Measurements from ENCODE around the gene GPX3. TPM values are rescaled to one million over a fixed set of nuclear protein-coding genes. Genes with fewer than 3 reads are reported as not detected.

GPX3 gene
- total RNA-seq, 4 donors from 2014 or later = 2,730 to 12,549 (median 7,201) TPM

DNA sequence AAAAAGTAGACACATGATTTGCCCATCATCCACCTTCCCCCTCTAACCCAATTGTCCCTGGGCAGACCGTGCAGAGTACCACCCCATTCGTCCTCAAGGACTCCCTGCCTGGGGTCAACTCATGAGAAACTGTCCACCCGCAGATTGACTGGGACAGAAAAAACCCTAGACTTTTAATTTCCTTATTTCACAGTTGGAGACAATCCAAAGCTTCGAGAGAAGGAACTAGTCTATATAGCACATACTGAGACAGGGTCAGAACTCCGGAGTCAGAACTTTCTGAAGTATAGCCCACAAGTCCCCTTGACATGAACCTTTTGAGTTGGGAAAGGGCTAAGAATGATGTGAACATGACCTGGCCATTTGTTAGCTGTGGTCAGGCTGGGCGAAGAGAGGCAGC is 7.5 kb upstream of the GPX3 start:
- no peak overlapping the region for H3K4me3 ChIP-seq (replicated peaks in 1 of 3)
- intact Hi-C loops (cut with DNase I) = no loop called here
- 84 to 91% methylated on average over 6 of the region's 6 CpGs for WGBS, 2 donors
- H3K27me3 ChIP-seq = no peaks in the 10 kb centered on the region
- H3K4me1 ChIP-seq = peaks cover 37 to 52% of the 10 kb centered on the region in 2 donors
- H3K27ac ChIP-seq = peak overlapping the region in 2 of 3 donors; percentile 94 to 99
- H3K9me3 ChIP-seq = no peaks in the 10 kb centered on the region
- no peak for DNase-seq
- no peaks in the 10 kb centered on the region for H3K36me3 ChIP-seq
- TF ChIP-seq POLR2A (IDR thresholded peaks at IDR 0.05) = no peak
- TF ChIP-seq, protein P1, sequence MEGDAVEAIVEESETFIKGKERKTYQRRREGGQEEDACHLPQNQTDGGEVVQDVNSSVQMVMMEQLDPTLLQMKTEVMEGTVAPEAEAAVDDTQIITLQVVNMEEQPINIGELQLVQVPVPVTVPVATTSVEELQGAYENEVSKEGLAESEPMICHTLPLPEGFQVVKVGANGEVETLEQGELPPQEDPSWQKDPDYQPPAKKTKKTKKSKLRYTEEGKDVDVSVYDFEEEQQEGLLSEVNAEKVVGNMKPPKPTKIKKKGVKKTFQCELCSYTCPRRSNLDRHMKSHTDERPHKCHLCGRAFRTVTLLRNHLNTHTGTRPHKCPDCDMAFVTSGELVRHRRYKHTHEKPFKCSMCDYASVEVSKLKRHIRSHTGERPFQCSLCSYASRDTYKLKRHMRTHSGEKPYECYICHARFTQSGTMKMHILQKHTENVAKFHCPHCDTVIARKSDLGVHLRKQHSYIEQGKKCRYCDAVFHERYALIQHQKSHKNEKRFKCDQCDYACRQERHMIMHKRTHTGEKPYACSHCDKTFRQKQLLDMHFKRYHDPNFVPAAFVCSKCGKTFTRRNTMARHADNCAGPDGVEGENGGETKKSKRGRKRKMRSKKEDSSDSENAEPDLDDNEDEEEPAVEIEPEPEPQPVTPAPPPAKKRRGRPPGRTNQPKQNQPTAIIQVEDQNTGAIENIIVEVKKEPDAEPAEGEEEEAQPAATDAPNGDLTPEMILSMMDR (IDR thresholded peaks at IDR 0.05) = no peak

DNA sequence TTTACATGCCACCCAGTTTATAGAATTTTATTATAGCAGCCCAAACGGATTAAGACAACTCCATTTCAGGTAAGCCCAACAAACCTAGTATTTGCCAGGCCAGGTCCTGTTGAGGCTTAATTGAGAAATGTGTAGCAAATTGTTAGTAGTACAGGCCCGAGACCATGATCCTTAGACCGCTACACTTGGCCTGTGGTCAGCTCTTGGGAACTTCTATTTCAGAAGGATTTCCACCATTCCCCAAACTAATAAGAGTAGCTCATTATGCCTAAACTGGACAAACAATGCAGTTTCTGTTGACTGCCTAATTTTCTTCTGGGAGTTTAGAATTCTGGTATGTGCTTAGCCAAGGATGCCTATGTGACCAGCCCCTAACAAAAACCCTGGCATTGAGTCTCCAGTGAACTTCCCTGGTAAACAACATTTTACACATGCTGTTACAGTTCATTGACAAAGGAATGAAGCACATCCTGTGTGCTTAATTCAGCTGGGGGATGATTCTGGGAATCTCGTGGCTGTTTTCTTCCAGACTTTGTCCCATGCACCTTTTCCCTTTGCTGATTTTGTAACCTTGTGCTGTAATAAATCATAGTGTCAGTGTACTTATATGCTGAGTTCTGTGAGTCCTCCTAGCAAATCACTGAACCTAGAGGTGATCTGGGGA is 5.6 kb upstream of the GPX3 start:
- Histone ChIP-seq H3K27me3 (no peaks in the 10 kb centered on the region), H3K9me3 (no peaks in the 10 kb centered on the region), H3K4me1 (peaks cover 54 to 67% of the 10 kb centered on the region in 2 donors), H3K36me3 (no peaks in the 10 kb centered on the region), H3K4me3 (replicated peaks in 1 of 3) (no peak overlapping the region), H3K27ac (peak overlapping the region; percentile 83 to 99 (median 94))
- intact Hi-C loops (cut with DNase I) = no loop called here
- DNase-seq = peak in 1 of 2 donors; percentile 38
- WGBS, 2 donors = 64 to 70% methylated on average over 4 of the region's 4 CpGs
- peak in 1 of 2 donors; percentile 6 for TF ChIP-seq POLR2A (IDR thresholded peaks at IDR 0.05)
- TF ChIP-seq, protein P1 (IDR thresholded peaks at IDR 0.05) = no peak

DNA sequence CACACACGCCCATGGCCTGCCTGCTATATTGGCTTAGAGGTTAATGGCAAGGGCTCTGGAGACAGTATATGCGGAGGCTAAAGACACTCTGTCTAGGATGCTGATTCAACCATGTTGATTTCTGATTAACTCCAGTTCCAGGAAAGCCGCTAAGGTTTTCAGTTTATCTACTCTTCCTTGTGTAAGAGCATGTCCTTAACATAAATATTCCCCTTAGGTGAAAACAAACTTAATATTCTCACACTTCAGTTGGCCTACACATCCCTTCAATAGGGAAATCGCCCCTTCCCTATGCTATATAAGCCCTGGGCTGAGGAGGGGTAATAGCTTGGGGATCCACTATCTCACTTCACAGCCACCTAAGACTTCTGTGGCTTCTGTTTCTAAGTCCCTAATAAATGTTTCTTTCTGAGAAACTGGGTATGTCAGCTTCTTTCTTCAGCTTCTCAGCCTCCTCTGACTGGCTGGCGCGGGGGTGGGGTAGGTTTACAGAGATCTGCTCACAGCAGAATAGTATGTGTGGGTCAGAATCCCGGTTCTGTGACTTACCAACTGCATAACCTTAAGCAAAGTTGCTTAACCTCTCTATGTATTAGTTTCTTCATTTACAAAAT is 4.3 kb upstream of the GPX3 start:
- Histone ChIP-seq H3K27me3 (no peaks in the 10 kb centered on the region), H3K9me3 (no peaks in the 10 kb centered on the region), H3K4me3 (replicated peaks in 1 of 3) (no peak overlapping the region), H3K36me3 (no peaks in the 10 kb centered on the region), H3K4me1 (peaks cover 58 to 70% of the 10 kb centered on the region in 2 donors), H3K27ac (peak overlapping the region; percentile 81 to 99 (median 94))
- no peak for TF ChIP-seq POLR2A (IDR thresholded peaks at IDR 0.05)
- TF ChIP-seq, protein P1 (IDR thresholded peaks at IDR 0.05) = no peak
- DNase-seq = peak; percentile 40 to 45
- WGBS, 2 donors = 86 to 89% methylated on average over 7 of the region's 7 CpGs
- intact Hi-C loops (cut with DNase I) = no loop called here

DNA sequence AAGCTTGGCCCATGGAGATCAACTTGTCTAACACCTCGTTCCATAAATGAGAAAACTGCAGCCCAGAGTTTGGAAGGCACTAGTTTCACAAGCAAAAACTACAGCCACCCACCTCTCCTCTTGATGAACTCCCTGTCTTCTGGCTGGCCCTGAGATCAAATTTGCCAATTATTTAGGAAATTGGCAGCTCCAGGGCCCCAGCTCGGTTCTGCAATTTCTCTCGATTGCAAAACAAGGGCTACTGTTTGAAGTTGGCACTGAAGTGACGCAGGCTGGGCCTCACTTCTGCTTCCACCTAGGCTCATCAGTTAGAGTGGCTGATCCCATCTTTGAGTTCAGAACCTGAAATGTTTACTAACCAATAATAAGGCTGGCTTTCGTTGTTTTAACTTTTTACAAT is 3.7 kb upstream of the GPX3 start:
- H3K9me3 ChIP-seq = no peaks in the 10 kb centered on the region
- intact Hi-C loops (cut with DNase I) = no loop called here
- H3K27me3 ChIP-seq = no peaks in the 10 kb centered on the region
- peaks cover 58 to 70% of the 10 kb centered on the region in 2 donors for H3K4me1 ChIP-seq
- H3K36me3 ChIP-seq = peaks cover 0 to 3% of the 10 kb centered on the region in 2 donors
- 46 to 49% methylated on average over 5 of the region's 5 CpGs for WGBS, 2 donors
- H3K4me3 ChIP-seq (replicated peaks in 1 of 3) = no peak overlapping the region
- H3K27ac ChIP-seq = peak overlapping the region; percentile 81 to 99 (median 94)
- DNase-seq = peak; percentile 44 to 47
- no peak for TF ChIP-seq POLR2A (IDR thresholded peaks at IDR 0.05)
- TF ChIP-seq, protein P1 (IDR thresholded peaks at IDR 0.05) = no peak

DNA sequence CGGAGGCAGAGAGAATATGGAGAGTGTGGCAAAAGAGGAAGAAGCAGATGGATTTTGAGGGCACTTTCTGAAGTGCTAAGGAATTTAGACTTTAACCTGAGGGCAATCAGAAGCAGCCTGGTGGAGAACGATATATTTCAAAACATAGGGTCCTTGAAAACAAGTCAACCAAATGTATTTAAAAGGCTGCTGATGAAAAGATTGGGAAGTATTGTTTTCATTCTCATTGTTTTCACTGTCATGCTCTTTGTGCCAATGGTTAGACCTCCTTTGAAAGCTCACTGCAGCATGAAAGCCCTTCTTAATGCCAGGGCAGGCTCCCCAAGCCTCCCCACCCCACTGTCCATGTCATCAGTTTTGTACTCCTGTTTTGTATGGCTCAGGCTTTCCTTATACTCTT is 2.5 kb upstream of the GPX3 start:
- WGBS, 2 donors = 44 to 46% methylated on average over 2 of the region's 2 CpGs
- no peaks in the 10 kb centered on the region for H3K9me3 ChIP-seq
- intact Hi-C loops (cut with DNase I) = no loop called here
- H3K27ac ChIP-seq = peak overlapping the region; percentile 81 to 99 (median 94)
- peaks cover 0 to 13% of the 10 kb centered on the region in 2 donors for H3K36me3 ChIP-seq
- no peak overlapping the region for H3K4me3 ChIP-seq (replicated peaks in 1 of 3)
- TF ChIP-seq, protein P1 (IDR thresholded peaks at IDR 0.05) = no peak
- TF ChIP-seq POLR2A (IDR thresholded peaks at IDR 0.05) = peak in 1 of 2 donors; percentile 43
- H3K27me3 ChIP-seq = no peaks in the 10 kb centered on the region
- H3K4me1 ChIP-seq = peaks cover 65 to 71% of the 10 kb centered on the region in 2 donors
- peak; percentile 42 to 47 for DNase-seq

Measured in thyroid gland (tissue), 4 donors.